Gastroesophageal sphincter (tissue), 4 donors: ENCODE results near the gene SMTNL2. TPM values are rescaled to one million over a fixed set of nuclear protein-coding genes. Genes with fewer than 3 reads are reported as not detected.

ENCODE experiments used
- ATAC-seq: fragments of 150-250 bp; one replicate; pipeline ENCODE4 v1.9.1; 2016; ENCODE audit warnings: mild to moderate bottlenecking, moderate library complexity
- H3K27ac ChIP-seq, 4 donors: fragments of 200-600 bp; sonication (generic) in 3 of 4; 1 replicate in 3 of 4; 2 replicates in 1 of 4; pipeline ENCODE4 v1.5.1; 2016 to 2019
- H3K27me3 ChIP-seq: fragments of 200-600 bp; sonication (generic); one replicate; pipeline ENCODE4 v1.5.1; 2019
- H3K36me3 ChIP-seq, 2 donors: fragments of 200-600 bp; sonication (generic); one replicate each; pipeline ENCODE4 v1.5.1; 2019; ENCODE audit warnings: control low read depth in 1 of 2
- H3K4me1 ChIP-seq, 3 donors: fragments of 200-600 bp; sonication (generic); 1 replicate in 2 of 3; 2 replicates in 1 of 3; pipeline ENCODE4 v1.5.1; 2016 to 2019; ENCODE audit warnings: control low read depth in 2 of 3
- H3K4me3 ChIP-seq, 2 donors: fragments of 200-600 bp; sonication (generic); one replicate each; pipeline ENCODE4 v1.5.1; 2019; ENCODE audit warnings: mild to moderate bottlenecking in 1 of 2, moderate library complexity in 1 of 2
- H3K9me3 ChIP-seq, 3 donors: fragments of 200-600 bp; sonication (generic); one replicate each; pipeline ENCODE4 v1.5.1; 2017 to 2019; ENCODE audit warnings: control low read depth in 2 of 3
- EP300 ChIP-seq: sonication (generic); formaldehyde crosslinking; IDR thresholded peaks from one replicate; pipeline ENCODE4 v1.6.1; 2017; ENCODE audit warnings: antibody characterized with exemption, mild to moderate bottlenecking
- POLR2A ChIP-seq, 2 donors: fragments of 450-650 bp; IDR thresholded peaks; one replicate each; pipeline ENCODE4 v1.6.1; 2017; ENCODE audit warnings: antibody characterized with exemption in 2 of 2, mild to moderate bottlenecking in 2 of 2, moderate library complexity in 1 of 2
- POLR2AphosphoS5 ChIP-seq: sonication (generic); formaldehyde crosslinking; IDR thresholded peaks from one replicate; pipeline ENCODE4 v1.6.1; 2017; ENCODE audit warnings: antibody characterized with exemption
- WGBS, 2 donors: methylation state at CpG; one replicate each; pipeline ENCODE4 v1.1.5; 2018; ENCODE audit warnings: low coverage in 1 of 2; 5-methylcytosine and 5-hydroxymethylcytosine counted together
- total RNA-seq, 4 donors: library from RNA; depleted of rRNA; stranded (reverse); fragments of >200 nt; gene quantifications; one replicate each; pipeline ENCODE4 v1.1.0, GENCODE V29; 2016
- TF ChIP-seq, protein P1 (sequence below), 4 experiments: fragments of 200-600 bp in 2 of 4; fragments of 450-650 bp in 2 of 4; sonication (generic) in 1 of 4; IDR thresholded peaks; one replicate each; pipeline ENCODE4 v1.5.1; 2017 to 2019; ENCODE audit warnings: antibody characterized with exemption in 4 of 4, mild to moderate bottlenecking in 2 of 4, moderate library complexity in 2 of 4

SMTNL2 gene
- total RNA-seq, 4 donors from 2014 or later, result 2.0 to 5.2 (median 3.7) TPM

DNA sequence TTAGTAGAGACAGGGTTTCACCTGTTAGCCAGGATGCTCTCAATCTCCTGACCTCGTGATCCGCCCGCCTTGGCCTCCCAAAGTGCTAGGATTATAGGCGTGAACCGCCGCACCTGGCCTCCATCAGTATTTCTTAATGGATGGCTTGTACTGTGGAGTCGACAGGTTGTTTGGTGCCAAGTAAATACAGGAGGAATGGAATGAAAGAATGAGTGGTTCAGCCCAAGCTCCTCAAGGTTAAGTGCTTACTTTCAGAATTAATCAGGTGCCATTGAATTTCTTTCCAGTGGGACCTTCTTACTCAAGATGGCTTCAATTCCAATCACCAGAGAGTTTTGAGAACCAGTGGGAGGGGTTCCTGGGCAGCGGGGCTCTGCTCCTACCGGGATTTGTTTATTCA, 32.1 kb downstream of the SMTNL2 start:
- no peaks in the 10 kb centered on the region for H3K9me3 ChIP-seq
- WGBS, 2 donors, result 40 to 52% methylated on average over 1 to 9 of the region's 9 CpGs
- H3K4me1 ChIP-seq, result no peaks in the 10 kb centered on the region
- ATAC-seq, result no peak
- H3K27me3 ChIP-seq, result peaks cover 17% of the 10 kb centered on the region
- no peaks in the 10 kb centered on the region for H3K36me3 ChIP-seq
- TF ChIP-seq EP300, result no peak
- TF ChIP-seq POLR2A (IDR thresholded peaks at IDR 0.05), result no peak
- TF ChIP-seq POLR2AphosphoS5, result no peak
- TF ChIP-seq, protein P1, sequence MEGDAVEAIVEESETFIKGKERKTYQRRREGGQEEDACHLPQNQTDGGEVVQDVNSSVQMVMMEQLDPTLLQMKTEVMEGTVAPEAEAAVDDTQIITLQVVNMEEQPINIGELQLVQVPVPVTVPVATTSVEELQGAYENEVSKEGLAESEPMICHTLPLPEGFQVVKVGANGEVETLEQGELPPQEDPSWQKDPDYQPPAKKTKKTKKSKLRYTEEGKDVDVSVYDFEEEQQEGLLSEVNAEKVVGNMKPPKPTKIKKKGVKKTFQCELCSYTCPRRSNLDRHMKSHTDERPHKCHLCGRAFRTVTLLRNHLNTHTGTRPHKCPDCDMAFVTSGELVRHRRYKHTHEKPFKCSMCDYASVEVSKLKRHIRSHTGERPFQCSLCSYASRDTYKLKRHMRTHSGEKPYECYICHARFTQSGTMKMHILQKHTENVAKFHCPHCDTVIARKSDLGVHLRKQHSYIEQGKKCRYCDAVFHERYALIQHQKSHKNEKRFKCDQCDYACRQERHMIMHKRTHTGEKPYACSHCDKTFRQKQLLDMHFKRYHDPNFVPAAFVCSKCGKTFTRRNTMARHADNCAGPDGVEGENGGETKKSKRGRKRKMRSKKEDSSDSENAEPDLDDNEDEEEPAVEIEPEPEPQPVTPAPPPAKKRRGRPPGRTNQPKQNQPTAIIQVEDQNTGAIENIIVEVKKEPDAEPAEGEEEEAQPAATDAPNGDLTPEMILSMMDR (IDR thresholded peaks at IDR 0.05), result no peak
- H3K4me3 ChIP-seq, result no peak overlapping the region
- no peak overlapping the region for H3K27ac ChIP-seq

DNA sequence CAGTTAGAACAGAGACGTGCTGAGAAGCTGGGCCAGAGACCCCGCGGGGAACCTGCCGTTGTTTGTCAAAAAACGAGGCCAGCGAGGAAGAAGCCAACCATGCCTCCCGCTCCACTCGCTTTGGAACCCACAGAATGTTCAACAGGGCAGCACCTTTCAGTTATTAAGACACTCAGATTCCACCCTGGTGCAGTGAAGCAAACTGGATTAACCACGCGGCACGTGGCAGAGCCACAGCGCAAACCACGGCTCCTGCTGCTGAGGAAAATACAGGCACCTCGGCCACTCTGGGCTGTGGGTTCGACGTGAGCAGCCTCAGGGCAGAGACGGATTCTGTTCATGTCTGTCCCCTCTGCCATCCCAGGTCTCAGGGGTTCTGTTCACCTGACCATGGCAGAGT, 32.8 kb downstream of the SMTNL2 start:
- peaks cover 0 to 4% (median 0%) of the 10 kb centered on the region in 3 donors for H3K9me3 ChIP-seq
- H3K4me1 ChIP-seq, result no peaks in the 10 kb centered on the region
- no peak overlapping the region for H3K4me3 ChIP-seq
- WGBS, 2 donors, result 75 to 84% methylated on average over 11 to 13 of the region's 17 CpGs
- no peak for ATAC-seq
- no peak overlapping the region for H3K27ac ChIP-seq
- H3K27me3 ChIP-seq, result peaks cover 17% of the 10 kb centered on the region
- H3K36me3 ChIP-seq, result no peaks in the 10 kb centered on the region
- TF ChIP-seq EP300, result no peak
- TF ChIP-seq, protein P1 (IDR thresholded peaks at IDR 0.05), result no peak

DNA sequence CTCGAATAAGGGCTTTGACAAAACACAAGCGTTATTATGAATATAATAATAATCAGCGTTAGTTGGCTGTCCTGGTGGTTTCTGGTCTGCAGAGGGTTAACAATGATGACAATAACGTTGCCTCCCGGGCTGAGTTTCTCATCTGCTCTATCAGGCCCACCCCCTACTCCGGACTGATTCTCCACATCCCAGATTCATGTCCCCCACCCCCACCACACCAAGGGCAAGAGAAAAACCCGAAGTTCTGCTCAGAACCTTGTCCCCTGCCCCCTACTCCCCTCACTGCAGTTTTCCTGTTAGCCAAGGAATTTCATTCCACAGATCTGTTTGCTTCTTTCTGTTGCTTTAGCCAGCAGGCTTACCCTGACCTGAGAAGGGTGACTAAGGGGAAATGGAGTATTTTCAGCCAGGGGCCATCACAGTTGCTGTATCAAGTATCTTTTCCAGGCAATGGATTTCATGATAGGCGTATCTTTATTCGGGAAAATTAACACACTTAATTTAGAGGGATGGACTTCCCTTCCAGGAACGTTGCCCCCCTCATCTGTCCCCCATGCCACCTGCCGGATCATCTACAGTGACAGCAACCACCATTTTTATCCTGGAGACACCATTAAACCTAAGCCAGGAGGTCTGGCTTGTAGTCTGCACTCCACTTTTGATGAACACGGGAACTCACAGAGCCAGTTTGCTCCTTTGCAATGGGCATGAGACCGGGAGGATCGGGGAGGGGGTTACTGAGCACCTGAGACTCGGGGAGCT, 33.4 kb downstream of the SMTNL2 start:
- no peak for TF ChIP-seq EP300
- TF ChIP-seq POLR2AphosphoS5, result no peak
- TF ChIP-seq POLR2A (IDR thresholded peaks at IDR 0.05), result no peak
- ATAC-seq, result no peak
- no peaks in the 10 kb centered on the region for H3K4me1 ChIP-seq
- no peaks in the 10 kb centered on the region for H3K36me3 ChIP-seq
- WGBS, 2 donors, result 29 to 44% methylated on average over 7 to 11 of the region's 15 CpGs
- H3K27ac ChIP-seq, result no peak overlapping the region
- H3K4me3 ChIP-seq, result no peak overlapping the region
- H3K27me3 ChIP-seq, result peaks cover 17% of the 10 kb centered on the region
- peaks cover 0 to 9% (median 0%) of the 10 kb centered on the region in 3 donors for H3K9me3 ChIP-seq

DNA sequence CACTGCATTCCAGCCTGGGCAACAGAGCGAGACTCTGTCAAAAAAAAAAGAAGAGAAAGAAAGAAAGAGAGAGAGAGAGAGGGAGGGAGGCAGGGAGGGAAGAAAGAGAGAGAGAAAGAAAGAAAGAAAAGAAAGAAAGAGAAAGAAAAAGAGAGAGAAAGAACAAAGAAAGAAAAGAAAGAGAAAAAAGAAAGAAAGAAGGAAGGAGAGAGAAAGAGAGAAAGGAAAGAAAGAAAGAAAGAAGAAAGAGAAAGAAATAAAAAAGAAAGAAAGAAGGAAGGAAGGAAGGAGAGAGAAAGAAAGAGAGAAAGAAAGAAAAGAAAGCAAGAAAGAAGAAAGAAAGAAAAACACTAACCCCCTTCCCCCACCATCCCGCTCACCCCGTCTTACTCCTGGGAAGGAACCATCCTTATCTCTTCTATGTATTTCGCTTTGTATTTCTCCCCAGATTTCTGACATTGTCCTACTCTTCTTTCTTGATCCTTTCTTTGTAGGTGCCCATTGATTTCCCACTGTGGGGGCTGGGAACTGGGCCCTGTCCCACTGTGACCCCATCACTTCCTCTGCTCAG, 36.3 kb downstream of the SMTNL2 start:
- WGBS, 2 donors, result 94 to 100% methylated on average over 3 of the region's 4 CpGs
- no peak for TF ChIP-seq EP300
- TF ChIP-seq, protein P1 (IDR thresholded peaks at IDR 0.05), result no peak
- TF ChIP-seq POLR2A (IDR thresholded peaks at IDR 0.05), result no peak
- TF ChIP-seq POLR2AphosphoS5, result no peak
- Histone ChIP-seq H3K4me3 (no peak overlapping the region), H3K9me3 (peaks cover 0 to 9% (median 0%) of the 10 kb centered on the region in 3 donors), H3K36me3 (no peaks in the 10 kb centered on the region), H3K4me1 (peaks cover 0 to 19% (median 5%) of the 10 kb centered on the region in 3 donors), H3K27ac (no peak overlapping the region), H3K27me3 (peaks cover 17% of the 10 kb centered on the region)
- no peak for ATAC-seq

DNA sequence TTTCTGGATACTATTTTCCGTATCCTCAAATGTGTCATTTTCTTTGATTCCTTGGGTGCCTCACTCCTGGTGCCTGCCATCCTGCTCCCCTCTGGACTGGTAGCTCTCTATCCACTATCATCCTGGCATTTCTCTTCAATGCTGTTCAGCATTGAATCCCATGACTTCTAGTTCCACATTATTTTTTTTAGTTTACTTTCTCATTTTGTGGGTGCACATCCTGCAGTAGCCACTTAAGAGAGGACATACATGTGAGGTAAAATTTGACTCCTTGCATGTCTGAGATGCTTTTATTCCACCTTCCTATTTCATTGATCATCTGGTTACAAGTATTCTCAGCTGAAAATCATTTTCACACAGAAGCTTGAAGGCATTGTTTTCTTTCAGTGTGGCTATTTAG, 38.0 kb downstream of the SMTNL2 start:
- Histone ChIP-seq H3K27me3 (peaks cover 6% of the 10 kb centered on the region), H3K9me3 (peaks cover 0 to 9% (median 0%) of the 10 kb centered on the region in 3 donors), H3K4me3 (no peak overlapping the region), H3K4me1 (peaks cover 0 to 23% (median 8%) of the 10 kb centered on the region in 3 donors), H3K36me3 (no peaks in the 10 kb centered on the region), H3K27ac (no peak overlapping the region)
- WGBS, 2 donors, result 82% methylated on average over 1 of the region's 1 CpG; no CpG with 5 or more reads in 1 of the 2 donors
- ATAC-seq, result no peak
- no peak for TF ChIP-seq EP300
- TF ChIP-seq, protein P1 (IDR thresholded peaks at IDR 0.05), result no peak
- no peak for TF ChIP-seq POLR2A (IDR thresholded peaks at IDR 0.05)
- TF ChIP-seq POLR2AphosphoS5, result no peak
